ENCODE data around the gene RTN4R. TPM values are rescaled to one million over a fixed set of nuclear protein-coding genes. Genes with fewer than 3 reads are reported as not detected.

The RTN4R gene
- total RNA-seq, 2 experiments from 2014 or later, result 0.36 to 0.50 TPM

DNA sequence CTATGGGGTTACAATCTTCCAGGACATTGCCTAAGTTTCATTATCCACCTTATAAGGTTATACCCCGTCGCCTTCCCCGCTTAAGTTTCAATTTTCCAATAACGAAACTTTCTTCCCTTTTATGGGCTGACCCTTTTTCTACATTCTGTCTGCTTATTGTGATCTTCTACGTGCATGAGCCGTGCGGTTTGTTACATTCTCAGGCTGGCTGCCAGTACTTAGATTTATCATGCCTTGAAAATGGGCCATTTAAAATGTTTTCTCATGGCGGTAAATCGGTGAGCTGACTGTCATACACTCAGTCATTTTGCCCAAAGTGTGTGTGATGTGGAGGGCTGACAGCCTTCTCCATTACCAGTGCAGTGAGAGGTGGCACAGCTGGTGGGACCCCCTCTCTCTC, 28.5 kb upstream of the RTN4R start:
- CTCF ChIA-PET, result no interaction called here
- intact Hi-C loops (cut with DNase I, micrococcal nuclease), result loop anchor here in 1 of 2 experiments (5.0 kb wide), 1 partner anchor 96 kb away; the partner anchor contains the start of gene ZNF74
- no peaks in the 10 kb centered on the region for H3K36me3 Mint-ChIP-seq (ENCODE audit: low read depth)

DNA sequence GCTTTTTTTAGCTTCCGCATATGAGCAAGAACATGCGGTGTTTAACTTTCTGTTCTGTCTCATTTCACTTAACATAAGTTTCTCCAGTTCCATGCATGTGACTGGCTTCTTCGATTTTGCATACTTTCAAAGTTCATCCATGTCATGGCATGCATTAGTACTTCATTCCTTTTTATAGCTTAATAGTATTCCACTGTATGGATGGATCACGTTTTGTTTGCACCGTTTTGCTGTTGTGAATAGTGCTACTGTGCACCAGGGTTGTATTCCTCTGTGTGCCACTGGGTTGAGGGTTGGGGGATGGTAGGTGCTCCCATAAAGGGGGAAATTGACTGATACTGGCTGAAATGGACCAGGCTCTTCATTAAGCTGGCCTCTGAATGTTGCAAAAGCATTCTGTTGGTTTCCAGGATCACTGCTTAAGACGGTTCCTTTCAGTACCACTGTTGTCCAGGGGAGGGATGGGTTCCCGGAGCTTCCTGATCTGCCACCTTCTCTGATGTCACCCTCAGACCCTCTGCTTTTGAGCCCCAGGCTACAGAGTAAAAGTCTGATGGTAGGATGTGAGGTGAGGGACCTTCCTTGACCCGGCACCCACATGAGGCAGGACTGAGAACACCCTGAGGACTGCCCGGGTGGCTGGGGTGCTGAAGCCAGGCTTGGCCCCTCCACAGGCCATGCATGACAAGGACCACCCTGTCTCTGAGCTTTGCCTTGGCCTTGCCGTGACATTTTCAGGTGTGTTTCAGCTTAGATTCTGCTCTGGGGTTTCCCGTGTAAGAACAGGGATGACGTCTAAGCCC, 27.3 kb upstream of the RTN4R start:
- H3K9me3 Mint-ChIP-seq, result no peaks in the 10 kb centered on the region
- ATAC-seq (ENCODE audit: poor library complexity) (no peak), DNase-seq (no peak)
- no peak overlapping the region for H3K27ac Mint-ChIP-seq
- Histone ChIP-seq H3K36me3 (ENCODE audit: insufficient read depth, low read length) (no peaks in the 10 kb centered on the region), H3K27me3 (ENCODE audit: control insufficient read depth in 1 of 2, insufficient read depth in 2 of 2, low read length in 2 of 2) (no peaks in the 10 kb centered on the region), H3K4me1 (ENCODE audit: insufficient read depth, low read length) (peaks cover 14% of the 10 kb centered on the region), H3K9me3 (ENCODE audit: control insufficient read depth in 1 of 2, insufficient read depth in 1 of 2, low read length in 2 of 2) (no peaks in the 10 kb centered on the region), H3K27ac (ENCODE audit: low read depth in 1 of 2, low read length in 2 of 2) (no peak overlapping the region), H3K4me3 (ENCODE audit: low read length) (no peak overlapping the region)
- no peaks in the 10 kb centered on the region for H3K36me3 Mint-ChIP-seq (ENCODE audit: low read depth)
- intact Hi-C loops (cut with DNase I, micrococcal nuclease), result loop anchor here in 1 of 2 experiments (5.0 kb wide), 1 partner anchor 97 kb away; the partner anchor contains the start of gene ZNF74
- peaks cover 4% of the 10 kb centered on the region for H3K4me1 Mint-ChIP-seq (ENCODE audit: low read depth)
- no peaks in the 10 kb centered on the region for H3K27me3 Mint-ChIP-seq
- ChIA-PET POLR2A (no interaction called here), CTCF (no interaction called here)
- TF ChIP-seq, protein P1, sequence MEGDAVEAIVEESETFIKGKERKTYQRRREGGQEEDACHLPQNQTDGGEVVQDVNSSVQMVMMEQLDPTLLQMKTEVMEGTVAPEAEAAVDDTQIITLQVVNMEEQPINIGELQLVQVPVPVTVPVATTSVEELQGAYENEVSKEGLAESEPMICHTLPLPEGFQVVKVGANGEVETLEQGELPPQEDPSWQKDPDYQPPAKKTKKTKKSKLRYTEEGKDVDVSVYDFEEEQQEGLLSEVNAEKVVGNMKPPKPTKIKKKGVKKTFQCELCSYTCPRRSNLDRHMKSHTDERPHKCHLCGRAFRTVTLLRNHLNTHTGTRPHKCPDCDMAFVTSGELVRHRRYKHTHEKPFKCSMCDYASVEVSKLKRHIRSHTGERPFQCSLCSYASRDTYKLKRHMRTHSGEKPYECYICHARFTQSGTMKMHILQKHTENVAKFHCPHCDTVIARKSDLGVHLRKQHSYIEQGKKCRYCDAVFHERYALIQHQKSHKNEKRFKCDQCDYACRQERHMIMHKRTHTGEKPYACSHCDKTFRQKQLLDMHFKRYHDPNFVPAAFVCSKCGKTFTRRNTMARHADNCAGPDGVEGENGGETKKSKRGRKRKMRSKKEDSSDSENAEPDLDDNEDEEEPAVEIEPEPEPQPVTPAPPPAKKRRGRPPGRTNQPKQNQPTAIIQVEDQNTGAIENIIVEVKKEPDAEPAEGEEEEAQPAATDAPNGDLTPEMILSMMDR (IDR thresholded peaks at IDR 0.05), result no peak
- H3K4me3 Mint-ChIP-seq, result no peak overlapping the region

More for the DNA sequence above, 28.5 kb upstream of the RTN4R start:
- TF ChIP-seq, protein P1 (IDR thresholded peaks at IDR 0.05), result no peak
- H3K4me1 ChIP-seq (ENCODE audit: insufficient read depth, low read length), result peaks cover 15% of the 10 kb centered on the region
- H3K36me3 ChIP-seq (ENCODE audit: insufficient read depth, low read length), result no peaks in the 10 kb centered on the region
- H3K4me1 Mint-ChIP-seq (ENCODE audit: low read depth), result peaks cover 4% of the 10 kb centered on the region
- no peaks in the 10 kb centered on the region for H3K9me3 ChIP-seq (ENCODE audit: control insufficient read depth in 1 of 2, insufficient read depth in 1 of 2, low read length in 2 of 2)
- DNase-seq (no peak), ATAC-seq (ENCODE audit: poor library complexity) (no peak)
- H3K27ac ChIP-seq (ENCODE audit: low read depth in 1 of 2, low read length in 2 of 2), result no peak overlapping the region
- POLR2A ChIA-PET, result no interaction called here
- H3K4me3 Mint-ChIP-seq, result peak overlapping the region; percentile 1
- no peaks in the 10 kb centered on the region for H3K27me3 ChIP-seq (ENCODE audit: control insufficient read depth in 1 of 2, insufficient read depth in 2 of 2, low read length in 2 of 2)
- H3K27me3 Mint-ChIP-seq, result peaks cover 4% of the 10 kb centered on the region
- H3K27ac Mint-ChIP-seq, result no peak overlapping the region
- no peak overlapping the region for H3K4me3 ChIP-seq (ENCODE audit: low read length)
- H3K9me3 Mint-ChIP-seq, result no peaks in the 10 kb centered on the region

DNA sequence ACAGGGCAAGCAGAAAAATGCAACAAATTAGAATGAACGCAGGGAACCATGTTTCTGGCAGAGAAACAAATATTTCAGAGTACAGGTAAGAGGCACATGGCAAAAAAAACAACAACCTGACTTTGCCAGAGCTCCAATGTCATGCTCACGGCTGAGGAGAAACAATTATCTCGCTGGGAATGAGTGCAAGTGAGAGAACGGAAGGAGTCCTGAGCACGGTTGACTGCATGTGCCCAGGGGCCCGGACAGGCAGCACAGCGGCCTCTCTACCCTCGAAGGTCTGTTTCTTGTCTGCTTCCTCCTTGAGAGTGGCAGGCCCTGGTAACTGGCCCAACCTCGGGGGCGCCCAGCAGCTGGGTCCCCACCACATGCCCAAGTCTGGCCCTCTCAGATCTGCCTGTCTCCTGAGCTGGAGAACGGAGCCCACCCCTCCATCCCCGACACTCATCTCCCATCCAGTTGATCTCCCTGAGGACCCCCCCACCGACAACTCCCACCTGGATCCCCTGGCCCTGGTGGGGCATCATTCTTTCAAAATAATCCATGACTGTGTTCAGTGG, 24.6 kb upstream of the RTN4R start:
- Mint-ChIP-seq H3K27me3 (no peaks in the 10 kb centered on the region), H3K27ac (no peak overlapping the region), H3K36me3 (ENCODE audit: low read depth) (no peaks in the 10 kb centered on the region), H3K4me1 (ENCODE audit: low read depth) (no peaks in the 10 kb centered on the region), H3K4me3 (no peak overlapping the region), H3K9me3 (no peaks in the 10 kb centered on the region)
- Histone ChIP-seq H3K4me1 (ENCODE audit: insufficient read depth, low read length) (no peaks in the 10 kb centered on the region), H3K4me3 (ENCODE audit: low read length) (no peak overlapping the region), H3K27me3 (ENCODE audit: control insufficient read depth in 1 of 2, insufficient read depth in 2 of 2, low read length in 2 of 2) (no peaks in the 10 kb centered on the region), H3K36me3 (ENCODE audit: insufficient read depth, low read length) (no peaks in the 10 kb centered on the region), H3K27ac (ENCODE audit: low read depth in 1 of 2, low read length in 2 of 2) (no peak overlapping the region), H3K9me3 (ENCODE audit: control insufficient read depth in 1 of 2, insufficient read depth in 1 of 2, low read length in 2 of 2) (no peaks in the 10 kb centered on the region)
- POLR2A ChIA-PET, result no interaction called here
- DNase-seq (no peak), ATAC-seq (ENCODE audit: poor library complexity) (no peak)
- CTCF ChIA-PET, result no interaction called here
- TF ChIP-seq, protein P1 (IDR thresholded peaks at IDR 0.05), result no peak
- intact Hi-C loops (cut with DNase I, micrococcal nuclease), result no loop called here
